ENCODE measurements around the gene PTDSS2.

- no peak for TF ChIP-seq POLR2A (IDR thresholded peaks at IDR 0.05)
- no peak for TF ChIP-seq CTCF (IDR thresholded peaks at IDR 0.05)
These were observed 29.8 kb upstream of the PTDSS2 start for GRCh38 chr11:420054-420910.

All from Peyer's patch (tissue), 4 donors.